ENCODE results near the gene PXDC1.

DNA sequence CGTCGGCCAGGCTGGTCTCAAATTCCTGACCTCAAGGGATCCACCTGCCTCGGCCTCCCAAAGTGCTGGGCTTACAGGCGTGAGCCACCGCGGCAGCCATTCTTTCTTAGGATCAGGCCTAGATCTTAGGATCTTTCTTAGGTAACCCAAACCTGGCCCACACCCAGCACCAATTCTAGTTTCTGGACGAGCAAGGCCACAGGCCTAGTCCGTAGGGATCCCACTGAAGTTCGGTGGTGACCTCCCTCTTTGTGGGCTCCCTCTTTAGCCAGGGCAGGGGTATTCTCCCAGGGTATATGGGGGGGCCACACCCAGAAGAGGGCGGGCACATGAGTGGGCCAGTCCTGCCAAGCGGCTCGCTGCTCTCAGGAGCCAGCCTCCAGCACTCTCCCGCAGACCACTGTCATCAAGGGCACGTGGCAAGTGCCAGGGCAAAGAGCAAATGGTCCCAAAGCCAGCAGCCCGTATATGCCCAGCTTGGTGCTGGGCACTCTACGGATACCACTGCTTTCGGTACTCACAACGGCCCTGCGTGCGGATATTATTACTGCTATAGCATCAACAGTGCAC lies 6.5 kb downstream of the PXDC1 start:
- no peak for TF ChIP-seq CTCF (IDR thresholded peaks at IDR 0.05)
- no peak for TF ChIP-seq TCF7L2 (IDR thresholded peaks at IDR 0.05; ENCODE audit: low read depth, low read length)
- no peak for TF ChIP-seq POLR2AphosphoS5 (IDR thresholded peaks at IDR 0.05; ENCODE audit: low read depth, low read length)
- TF ChIP-seq, protein P1, sequence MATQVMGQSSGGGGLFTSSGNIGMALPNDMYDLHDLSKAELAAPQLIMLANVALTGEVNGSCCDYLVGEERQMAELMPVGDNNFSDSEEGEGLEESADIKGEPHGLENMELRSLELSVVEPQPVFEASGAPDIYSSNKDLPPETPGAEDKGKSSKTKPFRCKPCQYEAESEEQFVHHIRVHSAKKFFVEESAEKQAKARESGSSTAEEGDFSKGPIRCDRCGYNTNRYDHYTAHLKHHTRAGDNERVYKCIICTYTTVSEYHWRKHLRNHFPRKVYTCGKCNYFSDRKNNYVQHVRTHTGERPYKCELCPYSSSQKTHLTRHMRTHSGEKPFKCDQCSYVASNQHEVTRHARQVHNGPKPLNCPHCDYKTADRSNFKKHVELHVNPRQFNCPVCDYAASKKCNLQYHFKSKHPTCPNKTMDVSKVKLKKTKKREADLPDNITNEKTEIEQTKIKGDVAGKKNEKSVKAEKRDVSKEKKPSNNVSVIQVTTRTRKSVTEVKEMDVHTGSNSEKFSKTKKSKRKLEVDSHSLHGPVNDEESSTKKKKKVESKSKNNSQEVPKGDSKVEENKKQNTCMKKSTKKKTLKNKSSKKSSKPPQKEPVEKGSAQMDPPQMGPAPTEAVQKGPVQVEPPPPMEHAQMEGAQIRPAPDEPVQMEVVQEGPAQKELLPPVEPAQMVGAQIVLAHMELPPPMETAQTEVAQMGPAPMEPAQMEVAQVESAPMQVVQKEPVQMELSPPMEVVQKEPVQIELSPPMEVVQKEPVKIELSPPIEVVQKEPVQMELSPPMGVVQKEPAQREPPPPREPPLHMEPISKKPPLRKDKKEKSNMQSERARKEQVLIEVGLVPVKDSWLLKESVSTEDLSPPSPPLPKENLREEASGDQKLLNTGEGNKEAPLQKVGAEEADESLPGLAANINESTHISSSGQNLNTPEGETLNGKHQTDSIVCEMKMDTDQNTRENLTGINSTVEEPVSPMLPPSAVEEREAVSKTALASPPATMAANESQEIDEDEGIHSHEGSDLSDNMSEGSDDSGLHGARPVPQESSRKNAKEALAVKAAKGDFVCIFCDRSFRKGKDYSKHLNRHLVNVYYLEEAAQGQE (IDR thresholded peaks at IDR 0.05; ENCODE audit: insufficient read depth in 1 of 2, low read depth in 2 of 2, low read length in 1 of 2) = no peak
- TF ChIP-seq SIN3A (IDR thresholded peaks at IDR 0.05; ENCODE audit: borderline replicate concordance, insufficient read depth, low read depth, low read length) = no peak

Data from Panc1 (cell line).